ENCODE measurements around the gene MEX3B.

DNA sequence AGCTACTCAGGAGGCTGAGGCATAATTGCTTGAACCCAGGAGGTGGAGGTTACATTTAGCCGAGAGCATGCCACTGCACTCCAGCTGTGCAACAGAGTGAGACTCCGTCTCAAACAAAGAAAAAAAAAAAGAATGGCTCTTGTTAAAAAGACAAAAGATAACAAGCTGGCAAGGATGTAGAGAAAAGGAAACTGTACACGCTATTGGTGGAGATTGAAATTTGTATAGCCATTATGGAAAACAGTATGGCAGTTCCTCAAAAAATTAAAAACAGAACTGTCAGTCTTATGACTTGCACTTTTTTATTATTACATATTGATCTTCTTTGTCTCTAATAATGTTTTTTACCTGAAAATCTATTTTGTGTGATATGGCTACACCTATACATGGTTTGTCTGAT, 41.9 kb downstream of the MEX3B start:
- TF ChIP-seq, protein P1, sequence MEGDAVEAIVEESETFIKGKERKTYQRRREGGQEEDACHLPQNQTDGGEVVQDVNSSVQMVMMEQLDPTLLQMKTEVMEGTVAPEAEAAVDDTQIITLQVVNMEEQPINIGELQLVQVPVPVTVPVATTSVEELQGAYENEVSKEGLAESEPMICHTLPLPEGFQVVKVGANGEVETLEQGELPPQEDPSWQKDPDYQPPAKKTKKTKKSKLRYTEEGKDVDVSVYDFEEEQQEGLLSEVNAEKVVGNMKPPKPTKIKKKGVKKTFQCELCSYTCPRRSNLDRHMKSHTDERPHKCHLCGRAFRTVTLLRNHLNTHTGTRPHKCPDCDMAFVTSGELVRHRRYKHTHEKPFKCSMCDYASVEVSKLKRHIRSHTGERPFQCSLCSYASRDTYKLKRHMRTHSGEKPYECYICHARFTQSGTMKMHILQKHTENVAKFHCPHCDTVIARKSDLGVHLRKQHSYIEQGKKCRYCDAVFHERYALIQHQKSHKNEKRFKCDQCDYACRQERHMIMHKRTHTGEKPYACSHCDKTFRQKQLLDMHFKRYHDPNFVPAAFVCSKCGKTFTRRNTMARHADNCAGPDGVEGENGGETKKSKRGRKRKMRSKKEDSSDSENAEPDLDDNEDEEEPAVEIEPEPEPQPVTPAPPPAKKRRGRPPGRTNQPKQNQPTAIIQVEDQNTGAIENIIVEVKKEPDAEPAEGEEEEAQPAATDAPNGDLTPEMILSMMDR (IDR thresholded peaks at IDR 0.05), result no peak
- no peak for TF ChIP-seq POLR2A (IDR thresholded peaks at IDR 0.05)
